Endothelial cell (in vitro differentiated cells): ENCODE results near the gene FARP1. TPM values are rescaled to one million over a fixed set of nuclear protein-coding genes. Genes with fewer than 3 reads are reported as not detected.

Source experiments
- DNase-seq: peaks from one replicate; pipeline ENCODE4 v3.0.0; 2021; ENCODE audit warnings: low spot score
- H3K27ac Mint-ChIP-seq: one replicate; pipeline ENCODE4 v1.8.0; 2021; ENCODE audit warnings: mixed read lengths, inconsistent platforms; ENCODE audit not compliant: unreplicated experiment
- H3K27me3 Mint-ChIP-seq: one replicate; pipeline ENCODE4 v1.8.0; 2021; ENCODE audit warnings: mild to moderate bottlenecking, moderate library complexity, mixed read lengths, inconsistent platforms; ENCODE audit not compliant: unreplicated experiment
- H3K36me3 Mint-ChIP-seq: one replicate; pipeline ENCODE4 v1.8.0; 2021; ENCODE audit warnings: mild to moderate bottlenecking, low read depth, mixed read lengths, inconsistent platforms; ENCODE audit not compliant: unreplicated experiment
- H3K4me1 Mint-ChIP-seq: one replicate; pipeline ENCODE4 v1.8.0; 2021; ENCODE audit warnings: mild to moderate bottlenecking, mixed read lengths, inconsistent platforms; ENCODE audit not compliant: unreplicated experiment
- H3K4me3 Mint-ChIP-seq: one replicate; pipeline ENCODE4 v1.8.0; 2021; ENCODE audit warnings: mild to moderate bottlenecking, mixed read lengths, inconsistent platforms; ENCODE audit not compliant: unreplicated experiment
- H3K9me3 Mint-ChIP-seq: one replicate; pipeline ENCODE4 v1.8.0; 2021; ENCODE audit warnings: mixed read lengths, inconsistent platforms; ENCODE audit not compliant: unreplicated experiment
- total RNA-seq: library from RNA; stranded (reverse); fragmentation: NEBNext Ultra II Directional; extraction: Animal tissue kit (Norgen Biotek cat#: 25700); gene quantifications from one replicate; pipeline ENCODE4 v1.2.1, GENCODE V29; 2021; ENCODE audit not compliant: unreplicated experiment
- TF ChIP-seq, protein P1 (sequence below): fragments of 200-600 bp; sonication (generic); IDR thresholded peaks from one replicate; pipeline ENCODE4 v1.5.0; 2021; ENCODE audit warnings: antibody characterized with exemption; ENCODE audit not compliant: unreplicated experiment

FARP1 gene
- total RNA-seq, 1 donor from 2014 or later, result 167 TPM

DNA sequence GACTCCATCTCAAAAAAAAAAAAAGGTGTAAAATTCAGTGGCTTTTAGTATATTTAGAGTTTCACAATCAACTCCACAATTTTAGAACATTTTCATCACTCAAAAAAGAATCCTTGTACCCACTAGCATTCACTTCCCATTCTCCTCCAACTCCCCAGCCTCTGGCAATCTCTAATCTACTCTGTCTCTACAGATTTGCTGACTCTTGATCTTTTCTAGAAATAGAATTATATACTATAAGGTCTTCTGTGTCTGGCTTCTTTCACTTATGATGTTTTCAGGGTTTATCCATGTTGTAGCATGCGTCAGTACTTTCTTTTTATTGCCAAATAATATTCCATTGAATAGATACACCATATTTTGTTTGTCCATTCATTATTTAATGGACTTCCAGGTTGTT, 8.0 kb upstream of the FARP1 start:
- no peak overlapping the region for H3K27ac Mint-ChIP-seq
- no peaks in the 10 kb centered on the region for H3K4me1 Mint-ChIP-seq
- TF ChIP-seq, protein P1, sequence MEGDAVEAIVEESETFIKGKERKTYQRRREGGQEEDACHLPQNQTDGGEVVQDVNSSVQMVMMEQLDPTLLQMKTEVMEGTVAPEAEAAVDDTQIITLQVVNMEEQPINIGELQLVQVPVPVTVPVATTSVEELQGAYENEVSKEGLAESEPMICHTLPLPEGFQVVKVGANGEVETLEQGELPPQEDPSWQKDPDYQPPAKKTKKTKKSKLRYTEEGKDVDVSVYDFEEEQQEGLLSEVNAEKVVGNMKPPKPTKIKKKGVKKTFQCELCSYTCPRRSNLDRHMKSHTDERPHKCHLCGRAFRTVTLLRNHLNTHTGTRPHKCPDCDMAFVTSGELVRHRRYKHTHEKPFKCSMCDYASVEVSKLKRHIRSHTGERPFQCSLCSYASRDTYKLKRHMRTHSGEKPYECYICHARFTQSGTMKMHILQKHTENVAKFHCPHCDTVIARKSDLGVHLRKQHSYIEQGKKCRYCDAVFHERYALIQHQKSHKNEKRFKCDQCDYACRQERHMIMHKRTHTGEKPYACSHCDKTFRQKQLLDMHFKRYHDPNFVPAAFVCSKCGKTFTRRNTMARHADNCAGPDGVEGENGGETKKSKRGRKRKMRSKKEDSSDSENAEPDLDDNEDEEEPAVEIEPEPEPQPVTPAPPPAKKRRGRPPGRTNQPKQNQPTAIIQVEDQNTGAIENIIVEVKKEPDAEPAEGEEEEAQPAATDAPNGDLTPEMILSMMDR, result no peak
- H3K9me3 Mint-ChIP-seq, result no peaks in the 10 kb centered on the region
- DNase-seq, result no peak
- no peaks in the 10 kb centered on the region for H3K36me3 Mint-ChIP-seq
- H3K27me3 Mint-ChIP-seq, result no peaks in the 10 kb centered on the region
- H3K4me3 Mint-ChIP-seq, result no peak overlapping the region

DNA sequence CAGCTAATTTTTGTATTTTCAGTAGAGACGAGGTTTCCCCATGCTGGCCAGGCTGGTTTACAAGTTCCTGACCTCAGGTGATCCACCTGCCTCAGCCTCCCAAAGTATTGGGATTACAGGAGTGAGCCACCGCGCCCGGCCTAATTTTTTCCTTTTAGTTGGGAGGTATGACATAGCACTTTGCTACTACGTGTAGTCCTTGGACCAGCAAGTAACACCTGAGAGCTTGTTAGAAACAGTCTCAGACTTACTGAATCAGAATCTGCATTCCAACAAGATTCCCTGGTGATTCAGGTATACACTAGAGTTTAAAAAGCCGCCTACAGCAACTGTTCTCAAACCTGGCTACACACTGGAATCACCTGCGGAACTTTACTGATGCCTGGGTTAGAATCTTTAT, 1.8 kb upstream of the FARP1 start:
- no peak overlapping the region for H3K27ac Mint-ChIP-seq
- no peaks in the 10 kb centered on the region for H3K9me3 Mint-ChIP-seq
- H3K27me3 Mint-ChIP-seq, result peaks cover 17% of the 10 kb centered on the region
- TF ChIP-seq, protein P1, result no peak
- H3K4me1 Mint-ChIP-seq, result peaks cover 18% of the 10 kb centered on the region
- H3K4me3 Mint-ChIP-seq, result no peak overlapping the region
- no peak for DNase-seq
- no peaks in the 10 kb centered on the region for H3K36me3 Mint-ChIP-seq

DNA sequence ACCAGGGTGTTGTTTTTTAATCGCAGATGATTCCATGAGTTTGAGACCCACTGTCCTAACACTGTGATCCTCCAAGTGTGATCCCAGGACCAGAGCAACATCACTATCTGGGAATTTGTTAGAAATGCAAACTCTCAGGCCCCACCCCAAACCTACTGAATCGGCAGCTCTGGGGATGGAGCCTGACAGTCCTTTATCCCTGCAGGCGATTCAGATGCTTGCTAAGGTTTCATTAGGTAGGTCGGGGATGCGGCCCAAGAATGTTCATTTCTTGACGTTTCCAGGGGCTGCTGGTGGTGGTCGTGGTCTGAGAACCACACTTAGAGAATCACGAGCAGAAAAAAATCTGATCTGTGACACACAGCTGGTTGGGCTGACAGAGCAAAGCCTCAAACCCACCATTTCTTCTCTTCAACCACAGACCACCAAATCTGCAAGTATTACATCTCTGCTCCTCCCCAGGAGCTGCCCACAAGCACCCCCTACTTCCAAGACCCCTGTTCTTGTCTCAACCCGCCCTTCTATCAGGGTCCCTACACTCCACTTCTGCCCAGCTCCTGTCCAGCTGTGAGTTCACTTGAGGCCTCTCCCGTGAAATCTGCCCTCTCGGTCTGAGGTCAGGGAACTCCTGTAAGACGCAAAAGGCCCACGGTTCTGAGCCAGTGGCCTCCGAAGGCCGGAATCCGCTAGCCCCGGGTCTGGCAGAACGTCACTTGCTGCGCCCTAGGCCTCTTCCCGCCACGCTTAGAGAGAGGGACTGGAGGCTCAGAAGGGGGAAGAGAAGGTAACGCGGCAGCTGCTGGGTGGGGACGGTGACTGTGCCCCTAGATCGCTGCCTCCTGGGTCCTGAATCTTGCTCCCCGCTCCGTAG, 1.1 kb upstream of the FARP1 start:
- Mint-ChIP-seq H3K4me1 (peaks cover 20% of the 10 kb centered on the region), H3K27me3 (peaks cover 17% of the 10 kb centered on the region), H3K9me3 (no peaks in the 10 kb centered on the region), H3K4me3 (peak overlapping the region; percentile 76), H3K36me3 (no peaks in the 10 kb centered on the region), H3K27ac (peak overlapping the region; percentile 21)
- TF ChIP-seq, protein P1, result no peak
- peak; percentile 33 for DNase-seq

DNA sequence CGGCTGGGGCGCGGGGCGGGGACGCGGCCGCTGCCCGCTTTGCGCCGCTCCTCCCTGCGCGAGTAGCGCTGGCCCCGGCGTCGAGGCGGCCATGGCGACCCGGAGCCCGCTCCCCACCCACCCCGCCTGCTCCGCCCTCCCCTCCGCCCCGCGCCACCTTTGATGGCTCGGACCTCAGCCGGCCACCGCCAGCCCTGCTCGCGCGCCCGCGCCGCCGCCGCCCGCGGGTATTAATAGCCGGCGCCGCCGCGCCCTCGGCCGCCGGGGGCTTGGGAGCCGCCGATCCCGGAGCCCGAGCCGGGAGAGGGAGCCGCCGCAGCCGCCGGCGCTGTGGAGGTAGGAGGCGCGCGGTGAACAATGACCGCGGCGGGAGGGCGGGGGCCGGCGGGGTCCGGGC, 261 bp downstream of the FARP1 start:
- no peak overlapping the region for H3K4me3 Mint-ChIP-seq
- H3K4me1 Mint-ChIP-seq, result peaks cover 24% of the 10 kb centered on the region
- H3K9me3 Mint-ChIP-seq, result no peaks in the 10 kb centered on the region
- H3K27ac Mint-ChIP-seq, result no peak overlapping the region
- TF ChIP-seq, protein P1, result no peak
- peak; percentile 50 for DNase-seq
- H3K27me3 Mint-ChIP-seq, result peaks cover 17% of the 10 kb centered on the region
- no peaks in the 10 kb centered on the region for H3K36me3 Mint-ChIP-seq

DNA sequence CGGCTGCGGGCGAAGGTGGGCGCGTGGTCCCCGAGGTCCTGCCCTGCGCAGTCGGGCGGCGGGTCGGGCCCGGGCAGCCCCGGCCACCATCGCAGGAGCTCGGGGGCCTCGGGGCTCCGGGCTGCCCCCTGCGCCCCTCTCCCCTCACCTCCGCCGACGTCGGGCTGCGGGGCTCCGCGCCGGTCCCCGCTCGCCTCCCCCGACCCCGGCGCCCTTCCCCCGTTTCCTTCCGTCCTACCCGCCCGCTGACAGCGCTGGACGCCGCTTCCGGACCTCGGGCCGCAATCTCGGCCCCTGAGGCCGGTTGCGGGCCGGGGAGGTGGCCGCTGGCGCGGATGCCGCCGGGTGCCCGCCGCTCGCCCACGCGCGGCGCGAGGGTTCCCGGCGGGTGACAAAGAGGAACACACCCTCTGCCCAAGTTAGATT, 720 bp downstream of the FARP1 start:
- peaks cover 26% of the 10 kb centered on the region for H3K4me1 Mint-ChIP-seq

More for the DNA sequence above, 720 bp downstream of the FARP1 start:
- H3K27ac Mint-ChIP-seq, result no peak overlapping the region
- TF ChIP-seq, protein P1, result no peak
- DNase-seq, result peak; percentile 47
- no peaks in the 10 kb centered on the region for H3K36me3 Mint-ChIP-seq
- H3K9me3 Mint-ChIP-seq, result no peaks in the 10 kb centered on the region
- peaks cover 17% of the 10 kb centered on the region for H3K27me3 Mint-ChIP-seq
- H3K4me3 Mint-ChIP-seq, result peak overlapping the region; percentile 98
